Activated CD4-positive, alpha-beta T cell treated with anti-CD3 and anti-CD28 coated beads, Interleukin-2, Interleukin-4, amounts not matched to agents 100 ng/mL and 50 ng/mL, durations not matched to agents 16 hours and 8 hours (primary cell): ENCODE measurements around the gene ZNF652.

ENCODE experiments used
- DNase-seq: peaks from one replicate; pipeline ENCODE4 v3.0.0-alpha.2; 2020; ENCODE audit warnings: low spot score

The ZNF652 gene

DNA sequence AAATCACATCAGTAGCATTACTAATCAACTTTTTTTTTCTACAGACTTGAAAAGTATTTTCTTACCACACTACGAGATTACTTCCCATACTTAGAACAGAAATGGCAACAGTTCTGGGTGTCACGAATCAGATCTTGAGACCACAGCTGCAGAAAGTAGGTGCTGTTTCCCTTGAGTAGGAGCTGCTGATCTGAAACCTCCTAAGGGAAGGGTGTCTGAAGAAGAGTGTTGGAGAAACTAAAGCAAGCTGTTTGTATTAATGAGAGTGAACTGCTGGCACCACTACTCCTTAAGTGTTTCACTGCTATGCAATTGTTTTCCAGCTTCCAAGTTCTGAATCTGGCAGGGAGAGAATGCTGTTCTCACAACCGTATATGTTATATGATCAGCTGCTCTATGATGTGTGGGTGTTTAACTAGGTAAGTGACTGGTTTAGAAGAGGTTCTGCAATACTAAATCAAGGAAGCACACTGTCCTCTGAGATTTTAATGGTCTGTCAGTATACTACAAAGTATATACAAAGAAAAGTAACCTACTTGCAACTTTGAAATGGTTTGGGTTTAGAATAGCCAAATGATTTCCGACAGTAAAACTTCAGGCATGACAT, 3.3 kb downstream of the ZNF652 start:
- peak; percentile 20 for DNase-seq

DNA sequence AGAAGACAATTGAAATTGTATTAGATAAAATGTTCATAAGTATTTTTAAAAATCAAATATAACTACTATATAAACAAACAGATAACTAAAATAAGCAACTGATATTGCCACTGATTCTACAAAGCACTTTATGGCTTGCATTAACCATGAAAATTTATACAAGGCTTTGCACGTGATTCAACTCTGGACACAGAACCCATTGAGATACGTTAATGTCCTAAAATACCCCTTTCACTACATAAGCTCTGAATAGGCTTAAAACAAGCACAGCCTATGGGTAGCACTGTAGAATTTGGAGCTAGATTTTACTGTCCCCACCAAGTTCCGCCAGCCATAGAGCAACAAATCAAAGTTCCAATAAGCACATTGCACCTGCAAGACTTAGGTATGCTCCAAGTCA, 4.5 kb downstream of the ZNF652 start:
- no peak for DNase-seq

DNA sequence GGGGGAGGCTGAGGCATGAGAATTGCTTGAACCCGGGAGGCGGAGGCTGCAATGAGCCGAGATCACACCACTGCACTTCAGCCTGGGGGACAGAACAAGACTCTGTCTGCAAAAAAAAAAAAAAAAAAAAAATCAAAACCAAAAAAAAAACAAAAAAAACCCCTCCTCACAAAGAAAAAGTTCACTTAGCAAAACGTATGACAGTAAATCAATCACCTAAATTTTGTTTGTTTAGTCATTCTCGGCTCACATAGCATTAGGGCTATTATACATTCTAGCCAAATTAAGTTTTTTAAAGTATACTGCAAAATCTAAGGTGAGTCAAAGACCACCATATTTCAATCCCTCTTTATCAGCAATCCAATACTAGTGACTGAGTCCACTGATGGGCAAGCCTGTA, 5.7 kb downstream of the ZNF652 start:
- DNase-seq, result no peak

DNA sequence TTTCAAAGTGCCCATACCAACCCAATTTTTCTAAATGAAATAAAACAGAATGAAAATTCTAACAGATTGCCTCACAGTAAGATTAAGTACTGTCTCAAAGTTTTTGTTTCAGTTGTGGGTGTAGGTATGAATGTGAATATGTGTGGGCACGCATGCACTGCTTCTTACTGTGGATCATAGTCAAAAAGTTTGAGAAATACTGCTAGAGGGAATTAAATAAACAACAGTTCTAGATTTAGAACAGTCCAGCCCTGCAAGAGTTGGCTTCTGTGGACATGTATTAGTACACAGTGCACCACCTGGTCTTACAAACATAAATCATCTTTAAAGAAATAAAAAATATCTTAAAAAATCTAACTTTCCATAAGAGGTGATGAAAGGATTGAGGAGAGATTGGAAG, 8.4 kb downstream of the ZNF652 start:
- no peak for DNase-seq

DNA sequence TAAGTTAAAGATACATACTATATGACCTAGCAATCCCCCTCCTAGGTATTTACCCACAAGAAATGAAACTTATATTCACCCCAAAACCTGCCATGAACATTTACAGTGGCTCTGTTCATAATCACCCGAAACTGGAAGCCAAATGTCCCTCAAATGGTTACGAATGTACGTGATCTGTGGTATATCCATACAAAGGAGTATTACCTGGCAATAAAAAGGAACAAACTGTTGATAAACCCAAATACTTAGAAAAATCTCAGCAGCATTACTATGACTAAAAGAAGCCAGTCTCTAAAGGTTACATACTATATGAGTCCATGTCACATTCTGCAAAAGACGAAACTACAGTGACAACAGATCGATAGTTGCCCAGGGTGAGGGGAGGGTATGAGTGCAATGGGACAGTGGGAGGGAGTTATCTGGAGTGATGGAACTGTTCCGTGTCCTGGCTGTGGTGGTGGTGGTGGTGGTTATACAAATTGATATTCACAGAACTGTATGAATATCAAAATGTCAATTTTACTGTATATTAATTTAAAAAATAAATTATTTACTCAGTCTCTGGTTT, 9.4 kb downstream of the ZNF652 start:
- no peak for DNase-seq

DNA sequence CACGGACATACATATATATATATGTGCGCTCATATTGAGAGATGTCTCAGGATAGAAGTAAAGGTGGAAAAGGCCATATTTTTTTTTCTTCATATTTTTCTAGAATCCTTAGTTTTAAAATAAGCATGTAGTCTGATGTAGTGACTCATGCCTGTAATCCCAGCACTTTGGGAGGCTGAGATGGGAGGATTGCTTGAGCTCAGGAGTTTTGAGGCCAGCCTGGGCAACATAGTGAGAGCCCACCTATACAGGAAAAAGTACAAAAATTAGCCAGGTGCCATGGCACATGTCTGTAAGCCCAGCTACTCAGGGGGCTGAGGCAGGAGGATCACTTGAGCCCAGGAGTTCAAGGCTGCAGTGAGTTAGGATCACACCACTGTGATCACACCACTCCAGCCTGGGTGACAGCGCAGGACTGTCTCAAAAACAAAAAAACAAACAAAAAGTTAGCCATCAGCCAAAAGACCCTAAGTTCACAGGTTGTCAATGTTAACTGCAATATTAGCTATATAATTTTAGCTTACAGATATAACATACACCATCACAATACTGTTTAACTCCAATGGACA, 10.4 kb downstream of the ZNF652 start:
- DNase-seq, result no peak

DNA sequence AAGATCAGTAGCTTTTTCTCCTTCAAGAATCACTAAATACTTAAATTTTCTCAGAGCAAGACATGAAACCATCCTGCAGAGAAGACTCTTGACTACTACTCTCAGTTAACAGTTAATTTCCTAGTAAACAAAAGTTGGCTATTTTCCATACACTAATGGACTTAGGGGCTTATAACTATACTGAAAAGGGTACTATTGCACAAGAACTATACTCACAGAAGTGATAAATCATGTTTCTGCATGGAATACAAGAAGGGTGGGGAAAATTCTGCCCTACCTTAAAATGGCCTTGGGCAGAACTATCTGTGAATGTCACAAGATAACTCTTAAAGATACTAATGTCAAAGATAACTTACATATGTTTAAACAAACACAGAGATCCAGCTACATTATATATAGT, 12.5 kb downstream of the ZNF652 start:
- DNase-seq, result no peak

DNA sequence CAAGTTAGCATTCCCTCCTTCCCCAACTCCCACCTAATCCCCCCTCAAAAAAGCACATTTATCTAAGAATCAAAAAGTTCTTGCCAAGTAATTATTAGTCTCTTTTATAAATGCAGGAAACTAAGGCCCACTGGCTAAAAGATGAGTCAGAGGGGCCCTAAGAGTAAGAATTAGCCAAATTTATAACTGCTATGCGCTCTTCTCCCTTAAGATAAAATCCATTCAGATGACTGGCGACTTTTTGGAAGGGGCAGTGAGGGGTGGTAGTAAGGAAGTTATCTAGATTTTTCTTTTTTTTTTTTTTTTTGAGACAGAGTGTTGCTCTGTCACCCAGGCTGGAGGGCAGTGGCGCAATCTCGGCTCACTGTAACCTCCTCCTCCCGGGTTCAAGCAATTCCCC, 17.1 kb downstream of the ZNF652 start:
- DNase-seq, result no peak

DNA sequence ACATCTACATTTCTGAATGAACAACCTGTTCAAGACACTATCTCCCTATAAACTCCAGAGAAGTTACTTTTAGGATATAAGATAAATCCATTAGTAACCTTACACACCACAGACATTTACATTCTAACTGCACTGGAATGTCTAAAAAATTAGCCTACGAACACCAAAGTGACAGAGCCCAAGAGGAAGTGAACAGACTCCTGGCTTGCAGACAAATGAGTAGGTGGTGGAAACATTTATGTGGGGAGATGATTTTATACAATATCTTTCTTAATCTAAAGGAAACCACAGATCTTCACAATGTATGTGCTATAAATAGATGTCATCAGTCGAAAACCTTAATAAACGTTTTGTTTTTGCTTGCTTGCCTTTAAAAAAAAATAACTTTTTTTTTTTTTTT, 18.8 kb downstream of the ZNF652 start:
- DNase-seq, result peak; percentile 62

DNA sequence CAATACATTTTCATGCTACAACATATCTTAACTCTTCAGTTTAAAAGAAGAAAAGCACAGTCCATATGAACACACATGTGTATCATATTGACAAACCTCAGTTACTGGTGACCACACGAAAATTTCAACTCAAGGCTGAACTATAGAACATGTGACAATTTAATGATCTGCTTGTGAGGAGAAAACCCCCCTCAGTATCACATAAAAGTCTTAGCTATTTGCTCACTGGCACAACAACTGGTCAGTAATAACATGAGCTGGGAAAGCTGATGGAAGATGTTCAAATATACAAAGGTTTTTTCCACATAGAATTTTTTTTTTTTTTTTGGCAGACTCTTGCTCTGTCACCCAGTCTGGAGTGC, 19.5 kb downstream of the ZNF652 start:
- DNase-seq, result no peak

DNA sequence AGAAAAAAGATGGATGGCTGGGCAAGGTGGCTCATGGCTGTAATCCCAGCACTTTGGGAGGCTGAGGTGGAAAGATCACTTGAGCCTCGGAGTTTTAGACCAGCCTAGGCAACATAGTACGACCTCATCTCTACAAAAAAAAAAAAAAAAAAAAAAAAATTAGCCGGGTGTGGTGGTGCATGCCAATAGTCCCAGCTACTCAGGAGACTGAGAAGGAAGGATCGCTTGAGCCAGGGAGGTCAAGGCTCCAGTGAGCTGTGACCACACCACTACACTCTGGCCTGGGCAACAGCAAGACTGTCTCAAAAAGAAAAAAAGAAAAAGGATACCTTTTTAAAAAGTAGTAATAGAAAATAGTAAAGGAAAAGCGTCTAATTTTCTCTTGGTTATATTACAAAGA, 20.7 kb downstream of the ZNF652 start:
- no peak for DNase-seq

DNA sequence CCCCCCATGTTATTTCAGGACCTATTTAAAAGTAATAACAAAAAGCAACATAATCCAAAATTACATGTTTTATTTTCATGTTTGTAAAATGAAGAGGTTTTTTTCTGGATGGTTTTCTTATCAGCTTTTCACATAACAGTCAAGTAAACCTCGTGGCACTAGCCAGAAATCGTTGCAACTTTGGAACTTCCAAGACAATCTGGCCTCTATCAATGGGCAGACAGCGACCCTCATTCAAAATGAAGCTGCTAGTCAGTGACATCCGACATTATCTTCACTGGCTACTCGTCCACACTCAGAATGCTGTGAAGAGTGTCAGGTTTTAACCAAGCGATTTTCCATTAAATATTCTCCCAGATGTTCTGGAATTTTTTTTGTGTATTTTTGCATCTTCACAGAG, 22.7 kb downstream of the ZNF652 start:
- DNase-seq, result no peak

DNA sequence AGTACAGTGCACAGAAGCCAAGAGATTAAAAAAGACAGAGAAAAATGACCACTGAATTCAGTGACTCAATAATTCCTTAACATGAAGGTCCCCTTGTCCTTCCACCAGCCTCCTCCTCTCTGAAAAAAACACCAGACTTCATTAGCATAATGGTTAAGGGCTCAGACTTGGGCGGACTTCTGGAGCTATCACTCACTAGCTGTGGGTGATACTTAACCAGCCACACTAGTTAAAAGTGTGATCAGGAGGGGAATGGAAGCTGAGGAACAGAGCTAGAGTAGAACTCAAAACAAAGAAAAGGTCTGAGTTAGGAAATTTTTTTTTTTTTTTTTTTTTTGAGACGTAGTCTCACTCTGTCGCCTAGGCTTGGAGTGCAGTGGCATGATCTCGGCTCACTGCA, 23.2 kb downstream of the ZNF652 start:
- DNase-seq, result no peak

DNA sequence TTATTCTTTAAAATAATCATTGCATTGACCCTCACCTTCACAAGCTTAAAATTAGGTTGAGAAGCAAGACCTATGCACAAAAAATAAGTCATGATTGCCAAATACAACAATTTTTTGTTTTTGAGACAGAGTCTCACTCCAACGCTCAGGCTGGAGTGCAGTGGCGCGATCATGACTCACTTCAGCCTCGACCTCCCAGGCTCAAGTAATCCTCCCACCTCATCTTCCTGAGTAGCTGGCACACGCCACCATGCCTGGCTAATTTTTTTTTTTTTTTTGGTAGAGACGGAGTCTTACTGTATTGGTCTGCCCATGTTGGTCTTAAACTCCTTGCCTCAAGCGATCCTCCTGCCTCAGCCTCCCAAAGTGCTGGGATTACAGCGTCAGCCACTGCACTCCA, 24.2 kb downstream of the ZNF652 start:
- no peak for DNase-seq

DNA sequence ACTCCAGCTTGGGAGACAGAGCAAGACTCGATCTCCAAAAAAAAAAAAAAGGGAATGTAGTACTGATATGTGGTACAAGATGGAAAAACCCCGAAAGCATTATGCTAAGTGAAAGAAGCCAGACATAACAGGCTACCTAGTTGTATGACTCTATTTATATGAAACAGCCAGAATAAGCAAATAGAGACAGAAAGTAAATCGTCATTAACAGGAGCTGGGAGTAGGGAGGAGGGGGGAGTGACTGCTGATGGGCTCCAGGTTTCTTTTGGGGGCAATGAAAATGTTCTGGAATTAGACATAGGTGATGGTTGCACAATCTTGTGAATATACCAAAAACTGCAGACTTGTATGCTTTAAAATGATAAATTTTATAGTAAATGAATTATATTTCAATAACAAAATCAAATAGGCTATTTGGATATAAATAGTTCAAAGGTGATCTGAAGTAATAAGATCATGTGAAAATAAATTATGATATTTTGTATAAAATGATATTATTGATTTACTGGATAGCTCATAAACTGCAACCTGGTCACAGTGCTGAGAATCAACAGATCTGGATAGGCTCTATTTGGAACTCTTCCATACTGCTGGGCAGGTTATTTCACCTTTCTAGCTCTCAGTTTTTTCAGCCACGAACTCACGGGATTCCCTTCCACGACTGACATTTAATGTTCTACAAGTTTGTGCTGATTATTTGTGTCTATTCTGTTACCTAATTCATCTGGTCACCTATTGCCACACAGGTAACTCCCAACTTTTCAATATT, 27.1 kb downstream of the ZNF652 start:
- no peak for DNase-seq

DNA sequence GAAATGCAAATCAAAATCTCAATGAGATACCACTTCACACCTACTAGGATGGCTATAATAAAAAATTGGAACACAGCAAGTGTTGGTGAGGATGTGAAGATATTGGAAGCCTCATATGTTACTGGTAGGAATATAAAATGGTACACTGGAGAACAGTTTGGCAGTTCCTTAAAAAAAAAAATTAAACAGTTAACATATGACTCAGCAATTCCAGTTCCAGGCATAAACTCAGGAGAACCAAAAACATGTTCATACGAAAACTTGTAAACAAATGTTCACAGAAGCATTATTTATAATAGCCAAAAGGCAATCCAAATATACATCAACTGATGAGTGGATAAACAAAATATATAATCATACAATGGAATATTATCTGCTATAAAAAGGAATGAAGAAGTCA, 28.2 kb downstream of the ZNF652 start:
- DNase-seq, result no peak

DNA sequence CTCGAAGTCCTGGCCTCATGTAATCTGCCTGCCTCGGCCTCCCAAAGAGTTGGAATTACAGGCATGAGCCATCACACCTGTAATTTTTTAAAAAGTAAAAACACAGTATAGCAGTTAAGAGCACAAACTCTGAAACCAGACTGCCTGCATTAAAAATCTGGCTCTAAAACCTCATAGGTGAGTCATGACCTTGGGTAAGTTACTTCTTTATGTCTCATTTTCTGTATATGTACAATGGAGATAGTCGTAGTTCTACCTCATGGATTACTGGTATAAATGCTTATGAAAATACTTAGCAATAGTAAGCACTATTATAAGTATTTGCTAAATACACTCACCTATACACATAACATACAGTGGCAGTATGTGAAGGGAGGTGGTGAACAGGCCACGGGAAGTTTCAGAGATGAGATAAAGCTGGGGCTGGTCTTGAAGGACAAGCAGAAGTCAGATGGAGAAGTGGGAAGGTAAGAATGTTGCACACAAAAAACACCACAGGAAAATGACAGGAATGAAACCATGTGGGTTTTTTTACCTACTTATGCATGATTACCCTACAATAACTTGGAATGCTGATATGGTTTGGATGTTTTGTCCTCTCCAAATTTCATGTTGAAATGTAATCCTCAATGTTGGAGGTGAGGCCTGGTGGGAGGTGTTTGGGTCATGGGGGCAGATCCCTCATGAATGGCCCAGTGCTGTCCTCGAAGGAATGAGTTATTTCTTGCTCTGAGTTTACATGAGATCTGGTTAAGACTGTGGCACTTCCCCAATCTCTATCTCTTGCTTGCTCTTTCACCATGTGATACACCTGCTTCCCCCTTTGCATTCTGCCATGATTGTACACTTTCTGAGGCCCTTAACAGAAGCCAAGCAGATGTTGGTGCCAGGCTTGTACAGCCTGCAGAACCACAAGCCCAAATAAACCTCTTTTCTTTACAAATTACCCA, 33.9 kb downstream of the ZNF652 start:
- DNase-seq, result no peak

DNA sequence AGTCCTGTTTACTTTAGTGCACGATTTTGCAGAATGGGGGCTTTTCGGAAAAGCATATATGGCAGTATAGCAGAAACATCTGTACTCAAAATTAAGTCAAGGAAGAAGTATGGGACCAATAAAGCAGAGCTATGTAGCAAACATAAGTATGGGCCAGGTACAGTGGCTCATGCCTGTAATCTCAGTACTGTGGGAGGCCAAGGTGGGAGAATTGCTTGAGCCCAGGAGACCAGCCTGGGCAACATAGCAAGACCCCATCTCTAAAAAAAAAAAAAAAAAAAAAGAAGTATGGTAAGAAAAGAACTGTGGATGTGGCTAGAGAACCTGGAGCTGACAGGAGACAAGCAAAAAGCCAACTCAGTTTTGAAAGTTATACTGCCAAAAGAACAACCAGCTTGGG, 36.1 kb downstream of the ZNF652 start:
- no peak for DNase-seq

DNA sequence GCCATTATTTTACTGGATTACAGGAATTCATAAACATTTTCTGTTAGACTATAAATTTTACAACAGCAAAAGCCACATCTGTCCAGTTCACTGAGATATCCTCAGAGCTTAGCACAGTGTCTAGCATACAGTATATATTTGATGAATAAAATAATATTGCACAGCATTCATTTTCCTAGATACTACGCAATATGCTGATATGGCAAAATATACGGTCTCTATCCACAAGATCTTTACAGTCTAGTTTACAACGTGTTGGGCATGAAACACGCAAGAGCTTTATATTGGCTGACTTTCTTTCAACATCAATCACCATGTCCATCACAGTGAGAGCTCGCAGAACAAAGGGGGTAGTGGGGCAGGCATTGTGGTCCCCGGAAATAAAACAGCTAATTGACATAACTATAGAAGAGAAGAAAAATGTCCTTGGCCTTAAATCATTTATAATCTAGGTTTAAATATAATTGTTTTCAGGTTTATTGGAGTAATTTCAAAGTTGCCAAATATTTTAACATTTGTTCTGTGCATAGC, 43.5 kb downstream of the ZNF652 start:
- no peak for DNase-seq

DNA sequence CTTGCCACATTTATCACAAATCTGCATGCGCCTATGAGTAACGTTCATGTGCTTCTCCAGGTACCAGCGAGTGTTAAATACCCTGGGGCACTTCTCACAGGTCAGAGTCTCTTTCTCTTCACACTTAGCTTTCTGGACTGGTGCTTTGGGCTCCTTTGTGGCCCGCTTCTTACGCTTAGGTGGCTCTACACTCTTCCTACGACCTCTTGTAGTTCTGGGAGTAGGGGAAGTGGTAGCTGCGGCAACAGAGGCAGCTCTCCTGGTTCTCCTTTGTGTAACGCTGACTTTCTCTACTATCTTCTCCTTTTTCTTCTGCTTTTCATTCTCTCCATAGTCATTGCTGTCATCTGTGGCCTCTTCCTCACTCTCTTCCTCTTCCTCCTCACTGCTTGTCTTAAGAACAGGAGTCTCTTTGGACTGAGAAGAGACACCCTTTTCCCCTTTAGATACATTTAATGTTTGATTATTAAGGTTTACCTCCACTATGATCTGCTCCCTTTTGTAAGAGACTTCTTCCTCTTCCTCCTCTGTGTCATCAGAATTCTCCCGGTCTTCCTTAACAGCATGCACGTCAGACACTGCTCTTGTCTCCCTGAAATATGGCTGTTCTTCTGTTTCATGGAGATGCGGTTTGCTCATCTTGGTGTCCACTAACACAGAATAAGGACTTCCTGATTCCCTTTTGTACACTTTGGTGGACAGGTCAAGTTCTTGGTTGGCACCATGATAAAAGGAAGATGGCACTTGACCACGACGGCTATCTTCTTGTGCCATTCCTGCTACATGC, 45.0 kb downstream of the ZNF652 start:
- no peak for DNase-seq

DNA sequence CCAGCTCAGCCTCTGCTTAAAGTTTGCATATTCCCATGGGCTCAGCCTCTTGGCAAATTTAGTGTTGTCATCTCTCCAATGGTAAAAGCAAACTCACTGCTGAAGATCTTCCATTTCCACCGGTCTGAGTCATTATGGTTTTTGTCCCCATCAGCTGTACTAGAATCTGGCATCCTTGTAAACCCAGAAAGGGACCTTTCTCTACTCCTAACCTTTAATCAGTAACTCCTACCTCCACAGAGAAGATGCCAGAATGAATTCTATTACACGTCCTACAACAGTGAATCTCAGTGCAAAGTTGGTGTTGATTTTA, 45.8 kb downstream of the ZNF652 start:
- DNase-seq, result no peak
